Naive thymus-derived CD8-positive, alpha-beta T cell (primary cell): ENCODE results near the gene PIM3. TPM values are rescaled to one million over a fixed set of nuclear protein-coding genes. Genes with fewer than 3 reads are reported as not detected.

Experiments used
- ATAC-seq, 2 donors: fragments of 150-1000 bp; cut with Tn5 transposase in 1 of 2; sonication (Bioruptor Pico), chemical (Tn5 transposase) in 1 of 2; 1 replicate in 1 of 2; 2 replicates in 1 of 2; pipeline ENCODE4 v1.10.0; 2021; ENCODE audit warnings: mild to moderate bottlenecking in 2 of 2, moderate library complexity in 2 of 2
- POLR2A ChIA-PET: fragments of 350-600 bp; sonication (Branson Sonifier 250); formaldehyde crosslinking; loops from one replicate; lab custom pipeline; 2021; ENCODE audit warnings: antibody characterized with exemption; lab: Charles Lee
- DNase-seq, 10 donors: peaks; one replicate each; pipeline versions ENCODE4 v3.0.0 to v3.0.0-alpha.2; 2020 to 2022
- H3K27ac Mint-ChIP-seq, 10 donors: one replicate each; pipeline ENCODE4 v1.8.0; 2020 to 2022; ENCODE audit warnings: mild to moderate bottlenecking in 10 of 10, mixed read lengths in 10 of 10, moderate library complexity in 4 of 10, inconsistent platforms in 1 of 10
- H3K27me3 Mint-ChIP-seq, 5 donors: one replicate each; pipeline ENCODE4 v1.8.0; 2021 to 2022; ENCODE audit warnings: mixed read lengths in 5 of 5
- H3K36me3 Mint-ChIP-seq, 3 donors: one replicate each; pipeline ENCODE4 v1.8.0; 2020 to 2022; ENCODE audit warnings: mixed read lengths in 3 of 3, mild to moderate bottlenecking in 2 of 3, inconsistent platforms in 1 of 3
- H3K4me1 Mint-ChIP-seq, 4 donors: one replicate each; pipeline ENCODE4 v1.8.0; 2021 to 2022; ENCODE audit warnings: mixed read lengths in 4 of 4
- H3K4me3 Mint-ChIP-seq, 10 donors: one replicate each; pipeline ENCODE4 v1.8.0; 2020 to 2022; ENCODE audit warnings: mild to moderate bottlenecking in 10 of 10, mixed read lengths in 10 of 10, moderate library complexity in 6 of 10, inconsistent platforms in 1 of 10
- H3K9me3 Mint-ChIP-seq, 9 donors: one replicate each; pipeline ENCODE4 v1.8.0; 2020 to 2022; ENCODE audit warnings: mixed read lengths in 9 of 9, mild to moderate bottlenecking in 3 of 9, inconsistent platforms in 1 of 9, moderate library complexity in 1 of 9
- polyA plus RNA-seq, 3 donors: library from polyadenylated mRNA; unstranded; fragments of 300-500 nt; fragmentation: Illumina TruSeq; gene quantifications; one replicate each; pipeline ENCODE4 v1.2.3, GENCODE V29; 2021
- total RNA-seq, 8 experiments: library from RNA in 2 of 8; stranded (reverse) in 2 of 8; gene quantifications; one replicate each; pipeline ENCODE4 v1.2.3 and lab custom pipeline; 2021 to 2026

PIM3 gene
- total and polyA plus RNA-seq, 5 experiments from 2014 or later = 12.4 to 44.0 (median 26.0) TPM

GRCh38 chr22:49946612-49947295 lies 13.8 kb upstream of the PIM3 start:
- H3K9me3 Mint-ChIP-seq = peaks cover 0 to 4% (median 0%) of the 10 kb centered on the region in 9 donors
- POLR2A ChIA-PET = interaction anchor here (0.6 to 3.2 kb wide), 5 partner anchors 9 to 141 kb away, joined by 3 to 15 read pairs (median 13); partner anchors contain the start of gene PIM3
- peaks cover 0 to 21% (median 15%) of the 10 kb centered on the region in 4 donors for H3K4me1 Mint-ChIP-seq
- no peak for DNase-seq
- H3K36me3 Mint-ChIP-seq = no peaks in the 10 kb centered on the region
- no peak overlapping the region for H3K4me3 Mint-ChIP-seq
- no peaks in the 10 kb centered on the region for H3K27me3 Mint-ChIP-seq
- peak overlapping the region in 8 of 10 donors; percentile 84 to 99 (median 95) for H3K27ac Mint-ChIP-seq
- ATAC-seq = no peak

- H3K27me3 Mint-ChIP-seq = no peaks in the 10 kb centered on the region
- H3K4me3 Mint-ChIP-seq = no peak overlapping the region
- H3K4me1 Mint-ChIP-seq = peaks cover 0 to 21% (median 15%) of the 10 kb centered on the region in 4 donors
- peak overlapping the region in 2 of 10 donors; percentile 35 to 99 for H3K27ac Mint-ChIP-seq
- DNase-seq (no peak), ATAC-seq (no peak)
- peaks cover 0 to 4% (median 0%) of the 10 kb centered on the region in 9 donors for H3K9me3 Mint-ChIP-seq
- no peaks in the 10 kb centered on the region for H3K36me3 Mint-ChIP-seq
- POLR2A ChIA-PET = interaction anchor here (0.8 to 3.2 kb wide), 4 partner anchors 8 to 14 kb away, joined by 3 to 15 read pairs (median 13); partner anchors contain the start of gene PIM3
Measured at GRCh38 chr22:49947296-49947622, 13.3 kb upstream of the PIM3 start.

GRCh38 chr22:49948116-49948957 lies 12.2 kb upstream of the PIM3 start:
- H3K27me3 Mint-ChIP-seq = no peaks in the 10 kb centered on the region
- POLR2A ChIA-PET = interaction anchor here (1.7 to 3.7 kb wide), 3 partner anchors 7 to 13 kb away, joined by 13 to 26 read pairs (median 15); partner anchors contain the start of gene PIM3
- H3K36me3 Mint-ChIP-seq = no peaks in the 10 kb centered on the region
- ATAC-seq (no peak), DNase-seq (no peak)
- H3K9me3 Mint-ChIP-seq = peaks cover 0 to 4% (median 0%) of the 10 kb centered on the region in 9 donors
- H3K4me1 Mint-ChIP-seq = peaks cover 0 to 21% (median 15%) of the 10 kb centered on the region in 4 donors
- H3K4me3 Mint-ChIP-seq = no peak overlapping the region
- peak overlapping the region in 1 of 10 donors; percentile 27 for H3K27ac Mint-ChIP-seq

- ATAC-seq = no peak
Measured at GRCh38 chr22:49948958-49949913, 11.3 kb upstream of the PIM3 start.

GRCh38 chr22:49949914-49950292 lies 10.7 kb upstream of the PIM3 start:
- H3K27me3 Mint-ChIP-seq = no peaks in the 10 kb centered on the region
- H3K27ac Mint-ChIP-seq = no peak overlapping the region
- no peak overlapping the region for H3K4me3 Mint-ChIP-seq
- no peak for ATAC-seq
- no peak for DNase-seq
- peaks cover 0 to 4% (median 0%) of the 10 kb centered on the region in 9 donors for H3K9me3 Mint-ChIP-seq
- POLR2A ChIA-PET = interaction anchor here (1.5 to 3.7 kb wide), 2 partner anchors 12 kb away, joined by 4 to 26 read pairs; partner anchors contain the start of gene PIM3
- H3K36me3 Mint-ChIP-seq = no peaks in the 10 kb centered on the region
- peaks cover 0 to 20% (median 14%) of the 10 kb centered on the region in 4 donors for H3K4me1 Mint-ChIP-seq

More at GRCh38 chr22:49948958-49949913, 11.3 kb upstream of the PIM3 start:
- no peak overlapping the region for H3K4me3 Mint-ChIP-seq
- no peaks in the 10 kb centered on the region for H3K27me3 Mint-ChIP-seq
- peak overlapping the region in 2 of 10 donors; percentile 67 to 80 for H3K27ac Mint-ChIP-seq
- POLR2A ChIA-PET = interaction anchor here (1.5 to 3.7 kb wide), 2 partner anchors 12 kb away, joined by 4 to 26 read pairs; partner anchors contain the start of gene PIM3
- H3K9me3 Mint-ChIP-seq = peaks cover 0 to 4% (median 0%) of the 10 kb centered on the region in 9 donors
- no peaks in the 10 kb centered on the region for H3K36me3 Mint-ChIP-seq
- peaks cover 0 to 21% (median 14%) of the 10 kb centered on the region in 4 donors for H3K4me1 Mint-ChIP-seq
- DNase-seq = no peak

GRCh38 chr22:49950396-49950994 lies 10.1 kb upstream of the PIM3 start:
- Mint-ChIP-seq H3K27ac (no peak overlapping the region), H3K4me3 (no peak overlapping the region), H3K4me1 (peaks cover 0 to 14% (median 13%) of the 10 kb centered on the region in 4 donors), H3K9me3 (peaks cover 0 to under 1% (median 0%) of the 10 kb centered on the region in 9 donors), H3K36me3 (no peaks in the 10 kb centered on the region), H3K27me3 (no peaks in the 10 kb centered on the region)
- ATAC-seq = no peak
- POLR2A ChIA-PET = interaction anchor here (1.5 to 3.7 kb wide), 2 partner anchors 11 to 13 kb away, joined by 4 to 26 read pairs; partner anchors contain the start of gene PIM3
- no peak for DNase-seq

- POLR2A ChIA-PET = interaction anchor here (3.7 kb wide), 1 partner anchor 10 kb away, joined by 26 read pairs; the partner anchor contains the start of gene PIM3
- no peak overlapping the region for H3K4me3 Mint-ChIP-seq
- H3K27me3 Mint-ChIP-seq = no peaks in the 10 kb centered on the region
- peaks cover 0 to 8% (median 6%) of the 10 kb centered on the region in 4 donors for H3K4me1 Mint-ChIP-seq
- no peak for DNase-seq
- H3K36me3 Mint-ChIP-seq = no peaks in the 10 kb centered on the region
- no peak overlapping the region for H3K27ac Mint-ChIP-seq
- no peak for ATAC-seq
- H3K9me3 Mint-ChIP-seq = no peaks in the 10 kb centered on the region
Measured at GRCh38 chr22:49951000-49951677, 9.4 kb upstream of the PIM3 start.

GRCh38 chr22:49951678-49951985 lies 8.9 kb upstream of the PIM3 start:
- no peak for DNase-seq
- no peaks in the 10 kb centered on the region for H3K36me3 Mint-ChIP-seq
- ATAC-seq = no peak
- no peak overlapping the region for H3K27ac Mint-ChIP-seq
- H3K27me3 Mint-ChIP-seq = no peaks in the 10 kb centered on the region
- H3K4me3 Mint-ChIP-seq = no peak overlapping the region
- H3K4me1 Mint-ChIP-seq = peaks cover 0 to 3% (median 1%) of the 10 kb centered on the region in 4 donors
- POLR2A ChIA-PET = interaction anchor here (0.9 kb wide), 1 partner anchor 15 kb away, joined by 3 read pairs; no protein-coding TSS in a partner anchor
- no peaks in the 10 kb centered on the region for H3K9me3 Mint-ChIP-seq

- H3K4me3 Mint-ChIP-seq = no peak overlapping the region
- POLR2A ChIA-PET = interaction anchor here (0.8 to 0.9 kb wide), 3 partner anchors 9 to 16 kb away, joined by 3 to 5 read pairs (median 4); partner anchors contain the start of gene PIM3
- H3K36me3 Mint-ChIP-seq = no peaks in the 10 kb centered on the region
- no peak overlapping the region for H3K27ac Mint-ChIP-seq
- H3K27me3 Mint-ChIP-seq = no peaks in the 10 kb centered on the region
- DNase-seq (no peak), ATAC-seq (no peak)
- no peaks in the 10 kb centered on the region for H3K4me1 Mint-ChIP-seq
- no peaks in the 10 kb centered on the region for H3K9me3 Mint-ChIP-seq
Measured at GRCh38 chr22:49951986-49952896, 8.3 kb upstream of the PIM3 start.

GRCh38 chr22:49953027-49953679 lies 7.4 kb upstream of the PIM3 start:
- no peaks in the 10 kb centered on the region for H3K27me3 Mint-ChIP-seq
- no peaks in the 10 kb centered on the region for H3K36me3 Mint-ChIP-seq
- peaks cover 0 to 2% (median 0%) of the 10 kb centered on the region in 4 donors for H3K4me1 Mint-ChIP-seq
- DNase-seq = no peak
- ATAC-seq = no peak
- POLR2A ChIA-PET = interaction anchor here (0.8 to 2.2 kb wide), 2 partner anchors 8 to 10 kb away, joined by 5 to 6 read pairs; partner anchors contain the start of gene PIM3
- H3K9me3 Mint-ChIP-seq = no peaks in the 10 kb centered on the region
- H3K27ac Mint-ChIP-seq = no peak overlapping the region
- H3K4me3 Mint-ChIP-seq = no peak overlapping the region
